ENCODE data around the gene RFX2.

The RFX2 gene

DNA sequence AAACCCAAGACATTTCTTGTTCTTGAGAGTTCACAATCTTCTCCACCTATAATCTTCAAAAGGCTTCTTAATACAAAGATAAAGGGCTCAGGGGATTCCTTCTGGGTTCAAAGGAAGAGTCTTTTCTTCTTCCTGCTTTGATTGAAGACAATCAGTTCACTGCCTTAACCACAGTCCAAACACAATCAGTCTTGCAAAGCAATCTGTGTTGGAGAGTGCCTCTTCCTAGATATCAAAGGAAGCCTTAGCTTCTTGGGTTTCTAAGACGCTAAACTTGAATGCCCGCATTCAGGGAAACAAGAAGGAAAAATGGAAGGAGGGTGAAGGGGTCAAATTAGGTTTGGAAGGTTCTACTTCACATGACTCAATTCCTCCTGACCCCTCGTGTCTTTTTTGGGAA, 159.6 kb downstream of the RFX2 start:
- DNase-seq, result no peak

DNA sequence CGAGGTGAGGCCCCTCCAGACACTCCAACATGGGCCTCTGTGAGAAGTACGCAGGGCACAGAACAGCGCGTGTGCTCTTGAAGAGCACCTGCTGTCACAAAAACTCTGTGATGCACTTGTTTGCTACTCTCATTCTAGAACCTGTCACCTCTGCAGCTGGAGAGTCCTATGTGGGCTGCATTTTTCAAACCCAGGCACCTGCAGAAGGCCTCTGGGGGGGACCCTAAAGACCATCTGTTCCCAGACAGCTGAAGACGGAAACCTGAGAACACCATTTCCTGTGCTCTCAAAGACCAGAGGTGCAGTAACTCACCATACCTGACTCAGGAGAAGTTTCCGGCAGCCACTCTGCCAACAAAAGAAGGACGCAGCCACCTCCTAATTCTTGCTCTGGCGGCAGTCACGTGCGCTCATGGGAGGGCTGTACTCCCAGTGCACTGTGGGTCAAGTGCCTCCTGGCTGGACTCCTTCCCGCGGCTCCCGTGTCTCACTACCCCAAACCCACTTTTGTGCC, 160.5 kb downstream of the RFX2 start:
- DNase-seq, result peak; percentile 41

DNA sequence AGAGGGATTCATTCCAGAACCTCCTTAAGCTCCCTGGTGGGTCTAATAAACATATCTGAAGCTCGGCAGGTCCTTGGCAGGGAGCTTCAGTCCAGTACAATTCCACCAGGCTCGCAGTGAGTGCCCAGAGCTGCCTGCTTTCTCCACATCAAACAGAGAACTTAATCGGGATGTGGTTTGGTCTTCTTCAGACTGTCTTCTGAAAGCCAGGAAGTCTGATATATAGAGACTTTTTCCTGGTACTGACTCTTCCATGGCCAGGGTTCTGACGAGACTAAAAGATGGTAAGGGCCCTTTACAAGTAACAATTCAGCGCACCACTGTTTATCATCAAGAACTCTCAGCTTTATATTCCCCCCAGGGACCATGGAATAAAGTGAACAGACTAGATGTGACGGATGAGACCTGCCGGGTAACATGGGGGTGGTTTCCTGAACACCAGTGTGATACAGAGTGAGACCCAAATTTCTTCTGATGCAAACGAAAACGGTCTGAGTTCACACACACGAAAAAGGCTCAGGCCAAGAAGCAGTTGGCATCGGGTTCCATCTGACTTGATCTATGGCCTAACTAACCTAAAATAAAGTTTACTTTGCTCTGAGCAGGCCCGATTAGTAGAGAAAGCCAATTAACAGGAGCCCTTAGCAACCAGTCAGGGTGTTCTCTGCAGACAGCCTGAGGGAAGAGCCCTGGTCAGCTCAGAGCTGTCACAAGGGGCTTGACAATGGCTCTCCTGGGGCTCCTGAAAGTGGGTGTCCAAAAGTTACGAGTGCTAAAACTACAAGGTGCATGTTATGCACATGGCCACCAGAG, 161.3 kb downstream of the RFX2 start:
- no peak for DNase-seq

DNA sequence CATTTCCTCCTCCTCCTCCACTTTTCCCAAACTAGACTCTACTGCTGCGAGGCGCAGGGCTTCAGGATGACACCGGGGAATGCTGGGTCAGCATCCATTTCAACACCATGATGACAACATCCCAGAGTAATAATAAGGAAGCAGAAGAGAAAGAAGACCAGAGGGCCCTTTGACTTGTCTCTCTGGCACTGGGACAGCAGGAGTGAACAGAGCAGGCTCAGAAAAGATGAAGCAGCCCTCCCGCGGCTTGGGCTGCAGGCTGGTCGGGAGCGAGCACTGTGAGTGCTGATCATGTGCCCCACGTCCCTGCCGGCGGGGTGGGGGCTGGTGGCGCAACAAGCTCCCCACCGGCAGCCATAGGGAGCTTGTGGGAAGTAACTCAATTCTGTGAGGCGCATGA, 162.9 kb downstream of the RFX2 start:
- DNase-seq, result no peak

DNA sequence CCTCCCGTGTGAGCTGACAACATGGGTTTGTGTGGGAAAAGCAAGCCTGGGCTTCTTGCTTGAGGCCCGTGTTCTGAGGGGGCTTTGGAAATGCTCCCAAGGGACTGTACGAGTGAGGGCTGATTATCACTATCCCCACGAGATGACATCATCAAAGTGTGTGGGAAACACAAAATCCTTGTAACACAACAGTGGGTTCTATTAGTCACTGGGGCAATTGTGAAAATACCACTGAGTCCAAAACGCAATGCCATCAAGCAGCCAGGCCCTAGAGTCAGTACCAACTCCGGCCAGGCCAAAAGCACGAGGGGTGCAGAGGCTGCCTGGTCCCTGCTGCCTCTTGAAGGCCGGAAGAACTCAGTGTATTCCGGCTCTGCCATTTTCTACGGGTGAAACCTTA, 166.7 kb downstream of the RFX2 start:
- no peak for DNase-seq

All from activated gamma-delta T cell treated with Interleukin-2 at 50 U/mL for 16 hours (primary cell).